22Rv1 (cell line): ENCODE measurements around the gene SNAPIN.

Source experiments
- H3K27ac ChIP-seq: fragments of 450-650 bp; 2 replicates; pipeline ENCODE4 v1.5.1; 2017
- CTCF ChIP-seq: fragments of 450-650 bp; IDR thresholded peaks from 2 replicates; pipeline ENCODE4 v1.5.1; 2017; ENCODE audit warnings: mild to moderate bottlenecking
- ZFX ChIP-seq: fragments of 450-650 bp; IDR thresholded peaks from 2 replicates; pipeline ENCODE4 v1.6.1; 2017; ENCODE audit warnings: antibody characterized with exemption, borderline replicate concordance

SNAPIN gene

GRCh38 chr1:153627715-153628626, 30.5 kb upstream of the SNAPIN start, which contains the start of gene S100A1:
TSS of gene S100A1 (plus strand) at chr1:153628434. CDS start at chr1:153630522, 2,088 bp downstream.
- TF ChIP-seq CTCF (peak; percentile 72), ZFX (no peak)
- peak within 1 kb of the TSS; percentile 88 for H3K27ac ChIP-seq

DNA sequence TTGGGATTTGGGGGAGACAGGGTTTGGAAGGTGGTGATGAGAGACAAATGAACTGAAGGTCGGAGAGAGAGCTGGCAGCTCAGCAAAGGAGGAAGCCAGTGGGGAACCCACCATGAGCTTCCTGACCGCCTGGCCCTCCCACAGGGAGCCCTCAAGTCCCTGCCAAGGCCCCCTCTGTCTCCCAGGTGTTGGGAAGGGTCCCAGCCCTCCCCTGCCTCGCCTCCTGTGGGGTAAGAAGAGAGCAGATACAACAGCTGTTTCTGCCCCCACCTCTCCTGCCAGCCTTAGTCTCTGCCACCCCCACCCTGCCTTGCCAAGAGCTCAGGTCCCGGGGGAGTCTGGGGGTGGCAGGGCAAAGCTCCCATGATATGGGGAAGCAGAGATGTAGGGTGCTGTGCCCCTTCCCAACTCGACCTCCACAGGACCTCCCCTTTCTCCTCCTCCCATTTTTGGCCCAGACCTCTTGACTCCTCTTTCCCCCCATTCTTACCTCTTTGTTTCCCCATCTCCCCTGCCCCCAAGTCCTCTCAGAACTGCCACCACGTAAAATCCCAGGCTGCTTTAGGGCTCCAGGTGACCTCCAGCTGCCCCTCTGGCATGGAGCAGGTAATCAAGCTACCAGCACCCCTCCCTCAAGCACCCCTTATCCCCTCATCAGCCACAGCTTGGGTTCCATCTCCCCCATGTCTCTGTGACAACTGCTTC, 29.7 kb upstream of the SNAPIN start:
- TF ChIP-seq CTCF, result no peak
- no peak for TF ChIP-seq ZFX
- H3K27ac ChIP-seq, result peak overlapping the region; percentile 88

DNA sequence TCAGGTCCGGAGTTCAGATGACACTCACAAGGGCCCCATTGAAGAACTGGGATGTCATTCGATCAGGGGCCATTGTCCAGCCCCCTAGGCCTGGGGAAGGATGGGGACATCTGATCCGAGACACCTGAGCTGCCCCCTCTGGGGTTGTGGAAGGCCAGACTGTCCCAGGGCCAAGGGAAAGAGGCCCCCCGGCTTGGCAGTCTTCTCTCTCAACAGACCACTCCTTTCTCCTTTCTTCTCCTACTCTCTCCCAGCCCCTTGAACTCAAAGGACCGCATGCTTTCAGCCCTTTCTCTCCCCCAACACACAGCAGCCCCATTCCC, 29.2 kb upstream of the SNAPIN start:
- 0 out of 2 replicates have a peak overlapping the region, but pooled peaks have one; percentile 10 for H3K27ac ChIP-seq
- no peak for TF ChIP-seq CTCF
- TF ChIP-seq ZFX, result no peak

- H3K27ac ChIP-seq, result 0 out of 2 replicates have a peak overlapping the region, but pooled peaks have one; percentile 10
- no peak for TF ChIP-seq ZFX
- TF ChIP-seq CTCF, result no peak
Measured at GRCh38 chr1:153629971-153630370, 28.5 kb upstream of the SNAPIN start.

DNA sequence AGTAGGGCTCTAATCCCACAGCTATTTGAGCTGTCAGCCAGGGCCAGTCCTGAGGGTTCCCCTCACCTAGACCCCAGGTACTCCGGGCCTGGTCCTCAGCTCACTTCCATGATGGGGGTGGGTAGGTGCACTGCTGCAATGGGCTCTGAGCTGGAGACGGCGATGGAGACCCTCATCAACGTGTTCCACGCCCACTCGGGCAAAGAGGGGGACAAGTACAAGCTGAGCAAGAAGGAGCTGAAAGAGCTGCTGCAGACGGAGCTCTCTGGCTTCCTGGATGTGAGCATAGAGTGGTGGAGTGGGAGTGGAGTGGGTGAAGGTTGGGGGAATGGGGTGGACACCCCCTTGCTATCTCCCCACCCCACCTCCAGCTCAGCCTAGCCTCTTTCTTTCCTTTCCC, 28.1 kb upstream of the SNAPIN start:
- H3K27ac ChIP-seq, result no peak overlapping the region

More for the DNA sequence above, 28.1 kb upstream of the SNAPIN start:
- TF ChIP-seq ZFX, result no peak
- TF ChIP-seq CTCF, result no peak
